A673 (cell line): ENCODE data around the gene RHOA.

Experiments used
- CTCF ChIP-seq: fragments of 300-800, 200-600 bp; sonication (generic); conservative IDR thresholded peaks from 2 replicates; pipeline ENCODE4 v1.5.1; 2017; ENCODE audit warnings: low read depth, mild to moderate bottlenecking, antibody characterized with exemption, low read length, moderate library complexity, mixed read lengths
- EZH2 ChIP-seq: fragments of 200-600 bp; sonication (generic); IDR thresholded peaks from 2 replicates; pipeline ENCODE4 v1.6.1; 2017; ENCODE audit warnings: borderline replicate concordance, low read depth, mild to moderate bottlenecking, mixed read lengths, antibody characterized with exemption, low read length; ENCODE audit not compliant: poor library complexity, severe bottlenecking

- TF ChIP-seq CTCF (no peak), EZH2 (no peak)
Measured at GRCh38 chr3:49427586-49427985, 15.8 kb upstream of the RHOA start.
